Measurements from ENCODE around the gene ITGA1.
"Not testable (repeated sequence)": the region's sequence is repeated elsewhere in the genome, so short reads cannot be mapped to it uniquely, and the experiment has no call there.

The ITGA1 gene

GRCh38 chr5:52787600-52788504, at the start of gene ITGA1, which contains the start of gene PELO:
TSS of gene ITGA1 (plus strand) at chr5:52787916. CDS start at chr5:52788354, 438 bp downstream.
TSS of gene PELO (plus strand) at chr5:52787916. CDS start at chr5:52800395, 12,479 bp downstream.
- DNase-seq (ENCODE audit: extremely low read depth, low read depth): no peak
- TF ChIP-seq, protein P1, sequence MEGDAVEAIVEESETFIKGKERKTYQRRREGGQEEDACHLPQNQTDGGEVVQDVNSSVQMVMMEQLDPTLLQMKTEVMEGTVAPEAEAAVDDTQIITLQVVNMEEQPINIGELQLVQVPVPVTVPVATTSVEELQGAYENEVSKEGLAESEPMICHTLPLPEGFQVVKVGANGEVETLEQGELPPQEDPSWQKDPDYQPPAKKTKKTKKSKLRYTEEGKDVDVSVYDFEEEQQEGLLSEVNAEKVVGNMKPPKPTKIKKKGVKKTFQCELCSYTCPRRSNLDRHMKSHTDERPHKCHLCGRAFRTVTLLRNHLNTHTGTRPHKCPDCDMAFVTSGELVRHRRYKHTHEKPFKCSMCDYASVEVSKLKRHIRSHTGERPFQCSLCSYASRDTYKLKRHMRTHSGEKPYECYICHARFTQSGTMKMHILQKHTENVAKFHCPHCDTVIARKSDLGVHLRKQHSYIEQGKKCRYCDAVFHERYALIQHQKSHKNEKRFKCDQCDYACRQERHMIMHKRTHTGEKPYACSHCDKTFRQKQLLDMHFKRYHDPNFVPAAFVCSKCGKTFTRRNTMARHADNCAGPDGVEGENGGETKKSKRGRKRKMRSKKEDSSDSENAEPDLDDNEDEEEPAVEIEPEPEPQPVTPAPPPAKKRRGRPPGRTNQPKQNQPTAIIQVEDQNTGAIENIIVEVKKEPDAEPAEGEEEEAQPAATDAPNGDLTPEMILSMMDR (IDR thresholded peaks at IDR 0.05; ENCODE audit: low read depth, low read length, missing control alignments): peak; percentile 24
- peak within 1 kb of the TSS; percentile 62 for H3K4me3 ChIP-seq (replicated peaks; ENCODE audit: low read depth, low read length)

- DNase-seq (ENCODE audit: extremely low read depth, low read depth): peak; percentile 22
- H3K4me3 ChIP-seq (replicated peaks; ENCODE audit: low read depth, low read length): no peak overlapping the region
- TF ChIP-seq, protein P1 (IDR thresholded peaks at IDR 0.05; ENCODE audit: low read depth, low read length, missing control alignments): no peak
Measured at GRCh38 chr5:52738095-52738506, 49.6 kb upstream of the ITGA1 start.

DNA sequence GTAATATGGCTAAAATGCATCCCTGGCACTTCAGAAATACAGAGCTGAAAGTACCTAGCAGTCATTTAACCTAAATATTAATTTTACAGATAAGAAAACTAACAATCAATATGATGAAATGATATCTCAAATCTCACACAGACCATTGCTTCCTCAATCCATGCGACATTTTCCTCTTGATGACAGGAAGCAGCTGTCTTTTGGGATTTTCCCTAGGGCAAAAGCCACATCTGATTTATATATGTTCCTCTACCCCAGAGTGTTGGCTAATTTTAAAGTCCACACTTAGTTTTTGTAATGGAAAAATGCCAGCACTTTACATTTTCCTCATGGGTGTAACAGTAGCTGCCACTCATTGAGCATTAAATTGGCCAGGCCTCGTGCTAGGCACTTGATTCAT, 47.7 kb upstream of the ITGA1 start:
- no peak for DNase-seq (ENCODE audit: extremely low read depth, low read depth)
- TF ChIP-seq, protein P1 (IDR thresholded peaks at IDR 0.05; ENCODE audit: low read depth, low read length, missing control alignments): no peak
- H3K4me3 ChIP-seq (replicated peaks; ENCODE audit: low read depth, low read length): no peak overlapping the region

DNA sequence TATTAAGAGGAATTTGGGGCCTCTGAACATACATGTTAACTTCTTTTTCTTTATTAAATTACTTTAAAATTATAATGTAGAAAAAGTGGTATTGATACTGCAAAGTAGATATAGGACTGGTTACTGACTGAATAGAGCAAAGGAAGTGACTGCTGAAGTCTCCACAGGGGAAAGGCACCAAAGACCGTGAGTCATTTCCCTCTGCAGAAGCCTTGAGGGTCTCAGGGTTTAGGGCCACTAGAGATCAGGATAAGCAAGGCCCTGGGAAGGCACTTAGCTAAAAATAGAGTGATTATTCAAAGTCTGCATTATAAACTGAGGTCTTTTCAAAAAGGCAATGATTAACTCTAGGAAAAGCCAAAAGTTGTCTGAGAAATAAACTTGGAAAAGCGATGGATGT, 44.7 kb upstream of the ITGA1 start:
- TF ChIP-seq, protein P1 (IDR thresholded peaks at IDR 0.05; ENCODE audit: low read depth, low read length, missing control alignments): no peak
- H3K4me3 ChIP-seq (replicated peaks; ENCODE audit: low read depth, low read length): no peak overlapping the region
- no peak for DNase-seq (ENCODE audit: extremely low read depth, low read depth)

GRCh38 chr5:52743529-52743928, 44.2 kb upstream of the ITGA1 start:
- TF ChIP-seq, protein P1 (IDR thresholded peaks at IDR 0.05; ENCODE audit: low read depth, low read length, missing control alignments): no peak
- no peak overlapping the region for H3K4me3 ChIP-seq (replicated peaks; ENCODE audit: low read depth, low read length)
- no peak for DNase-seq (ENCODE audit: extremely low read depth, low read depth)

DNA sequence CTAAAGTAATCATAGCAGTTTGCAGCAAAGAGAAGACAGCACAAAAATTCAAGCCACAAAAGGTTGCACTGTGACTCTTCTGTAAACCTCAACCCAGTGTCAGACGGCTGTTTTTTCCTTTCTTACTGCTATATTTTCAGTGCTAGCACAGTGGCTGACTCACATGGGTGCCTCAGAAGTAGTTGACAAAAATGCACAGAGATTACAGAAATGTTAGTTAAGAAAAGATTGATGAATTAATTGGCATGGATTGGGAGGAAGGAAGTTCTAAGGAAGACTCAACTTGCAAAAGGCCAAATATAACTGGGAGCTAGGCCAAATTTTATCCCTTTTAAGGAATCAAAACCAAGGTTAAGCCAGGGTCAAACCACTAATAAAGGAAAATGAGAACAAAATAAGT, 43.7 kb upstream of the ITGA1 start:
- no peak overlapping the region for H3K4me3 ChIP-seq (replicated peaks; ENCODE audit: low read depth, low read length)
- TF ChIP-seq, protein P1 (IDR thresholded peaks at IDR 0.05; ENCODE audit: low read depth, low read length, missing control alignments): no peak
- no peak for DNase-seq (ENCODE audit: extremely low read depth, low read depth)

- not testable (repeated sequence) for H3K4me3 ChIP-seq (replicated peaks; ENCODE audit: low read depth, low read length); DNase-seq (ENCODE audit: extremely low read depth, low read depth)
Measured at GRCh38 chr5:52744867-52745458, 42.8 kb upstream of the ITGA1 start.
